Lung (tissue), 12 donors: ENCODE data around the gene MAP3K7CL. TPM values are rescaled to one million over a fixed set of nuclear protein-coding genes. Genes with fewer than 3 reads are reported as not detected.
A peak's percentile ranks its signal among the peaks of the same experiment; 100 is the strongest.

ENCODE experiments used
- ATAC-seq: fragments of 200-7000 bp; cut with Tn5 transposase; one replicate; pipeline ENCODE4 v1.9.1; 2020; ENCODE audit warnings: moderate number of reproducible peaks; ENCODE audit not compliant: insufficient read depth, low FRiP score
- DNase-seq, 3 donors: peaks; one replicate each; pipeline ENCODE4 v3.0.0-alpha.2; 2013 to 2017
- H3K27ac ChIP-seq, 2 donors: one replicate each; pipeline ENCODE4 v1.5.1; 2013; ENCODE audit warnings: mild to moderate bottlenecking in 2 of 2, moderate library complexity in 2 of 2, control low read depth in 1 of 2, inconsistent platforms in 1 of 2, low read depth in 1 of 2, low read length in 1 of 2
- H3K27me3 ChIP-seq, 3 donors: one replicate each; pipeline ENCODE4 v1.5.1; 2013; ENCODE audit warnings: low read length in 2 of 3; ENCODE audit not compliant: control insufficient read depth in 3 of 3, insufficient read depth in 3 of 3
- H3K36me3 ChIP-seq, 4 donors: one replicate each; pipeline ENCODE4 v1.5.1; 2013; ENCODE audit warnings: low read length in 4 of 4, mild to moderate bottlenecking in 1 of 4, moderate library complexity in 1 of 4; ENCODE audit not compliant: control insufficient read depth in 4 of 4, insufficient read depth in 4 of 4
- H3K4me1 ChIP-seq, 5 donors: one replicate each; pipeline ENCODE4 v1.5.1; 2013; ENCODE audit warnings: low read length in 5 of 5, mild to moderate bottlenecking in 2 of 5, moderate library complexity in 1 of 5; ENCODE audit not compliant: control insufficient read depth in 5 of 5, insufficient read depth in 5 of 5
- H3K4me3 ChIP-seq: one replicate; pipeline ENCODE4 v1.5.1; 2013; ENCODE audit warnings: mild to moderate bottlenecking, control low read depth, moderate library complexity
- H3K9ac ChIP-seq, 2 donors: one replicate each; pipeline ENCODE4 v1.5.1; 2013; ENCODE audit warnings: low read length in 2 of 2, control low read depth in 1 of 2; ENCODE audit not compliant: insufficient read depth in 1 of 2
- H3K9me3 ChIP-seq, 4 donors: one replicate each; pipeline ENCODE4 v1.5.1; 2013; ENCODE audit warnings: low read length in 3 of 4, mild to moderate bottlenecking in 1 of 4, moderate library complexity in 1 of 4; ENCODE audit not compliant: control insufficient read depth in 4 of 4, insufficient read depth in 3 of 4
- WGBS, 2 donors: extraction: QIAGEN DNeasy Blood & Tissue Kit; methylation state at CpG; one replicate each; pipeline ENCODE4 v1.1.7; 2013; 5-methylcytosine and 5-hydroxymethylcytosine counted together
- polyA plus RNA-seq, 2 donors: library from polyadenylated mRNA; stranded (reverse); fragments of 200-250 nt; gene quantifications; one replicate each; pipeline ENCODE4 v1.2.1, GENCODE V29; 2013
- total RNA-seq, 2 donors: library from RNA; depleted of rRNA in 1 of 2; stranded (reverse); fragments of >200 nt in 1 of 2; gene quantifications; one replicate each; pipeline ENCODE4 v1.2.1, GENCODE V29; 2014 to 2021
- TF ChIP-seq, protein P1 (sequence below): IDR thresholded peaks from 2 replicates; pipeline ENCODE4 v1.5.1; 2012; ENCODE audit warnings: mild to moderate bottlenecking; ENCODE audit errors: control extremely low read depth, extremely low read depth
- donor health status: control.
- donor health status: control.
- donor health status: Bipolar disorder and iron deficiency.
- donor health status: healthy.
- donor health status: DM: yes; HTN: yes; CAD: no.

MAP3K7CL gene
- total and polyA plus RNA-seq, 4 donors = 5.6 to 15.1 (median 8.3) TPM

DNA sequence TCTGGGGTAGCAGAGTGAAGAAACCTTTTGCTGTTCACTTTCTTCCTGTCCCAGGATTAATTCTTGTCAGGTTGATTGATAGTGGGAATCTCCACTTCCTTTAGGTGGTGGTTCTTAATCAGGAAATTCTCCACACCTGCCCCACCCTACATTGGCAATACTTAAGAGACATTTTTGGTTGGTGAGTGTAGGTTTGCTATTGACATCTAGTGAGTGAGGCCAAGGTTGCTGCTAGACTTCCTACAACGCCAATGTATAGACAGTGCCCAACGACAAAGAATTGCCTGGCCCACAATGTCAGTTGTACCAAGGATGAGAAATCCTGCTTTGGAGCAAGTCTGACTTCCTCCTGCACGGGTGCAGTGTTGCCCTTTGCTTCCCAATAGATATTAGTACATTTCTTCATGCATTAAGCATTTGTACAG is 38.5 kb downstream of the MAP3K7CL start:
- Histone ChIP-seq H3K4me1 (peaks cover 0 to 12% (median 2%) of the 10 kb centered on the region in 5 donors), H3K4me3 (no peak overlapping the region), H3K9me3 (no peaks in the 10 kb centered on the region), H3K9ac (no peak overlapping the region), H3K36me3 (no peaks in the 10 kb centered on the region), H3K27me3 (no peaks in the 10 kb centered on the region), H3K27ac (no peak overlapping the region)
- 20 to 29% methylated on average over 3 of the region's 3 CpGs for WGBS, 2 donors
- ATAC-seq (no peak), DNase-seq (no peak)
- TF ChIP-seq, protein P1, sequence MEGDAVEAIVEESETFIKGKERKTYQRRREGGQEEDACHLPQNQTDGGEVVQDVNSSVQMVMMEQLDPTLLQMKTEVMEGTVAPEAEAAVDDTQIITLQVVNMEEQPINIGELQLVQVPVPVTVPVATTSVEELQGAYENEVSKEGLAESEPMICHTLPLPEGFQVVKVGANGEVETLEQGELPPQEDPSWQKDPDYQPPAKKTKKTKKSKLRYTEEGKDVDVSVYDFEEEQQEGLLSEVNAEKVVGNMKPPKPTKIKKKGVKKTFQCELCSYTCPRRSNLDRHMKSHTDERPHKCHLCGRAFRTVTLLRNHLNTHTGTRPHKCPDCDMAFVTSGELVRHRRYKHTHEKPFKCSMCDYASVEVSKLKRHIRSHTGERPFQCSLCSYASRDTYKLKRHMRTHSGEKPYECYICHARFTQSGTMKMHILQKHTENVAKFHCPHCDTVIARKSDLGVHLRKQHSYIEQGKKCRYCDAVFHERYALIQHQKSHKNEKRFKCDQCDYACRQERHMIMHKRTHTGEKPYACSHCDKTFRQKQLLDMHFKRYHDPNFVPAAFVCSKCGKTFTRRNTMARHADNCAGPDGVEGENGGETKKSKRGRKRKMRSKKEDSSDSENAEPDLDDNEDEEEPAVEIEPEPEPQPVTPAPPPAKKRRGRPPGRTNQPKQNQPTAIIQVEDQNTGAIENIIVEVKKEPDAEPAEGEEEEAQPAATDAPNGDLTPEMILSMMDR = no peak

DNA sequence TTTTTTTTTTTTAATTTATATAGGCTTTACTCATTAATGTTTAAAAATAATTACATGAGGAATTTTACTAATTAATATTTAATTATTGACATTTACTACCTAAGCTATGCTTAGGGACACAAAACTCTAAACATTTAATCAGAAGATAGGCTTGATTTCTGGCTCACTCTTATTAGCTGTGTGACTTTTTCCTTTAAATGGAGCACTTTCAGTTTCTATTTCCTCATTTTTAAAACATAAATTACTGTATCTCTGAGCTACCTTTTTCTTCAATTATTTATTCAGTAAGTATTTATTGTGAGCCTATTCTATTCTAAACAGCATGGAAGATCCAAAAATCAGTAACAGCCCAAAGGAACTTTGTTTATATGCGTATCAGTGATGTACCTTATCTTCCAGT is 40.5 kb downstream of the MAP3K7CL start:
- no peak for DNase-seq
- TF ChIP-seq, protein P1 = no peak

DNA sequence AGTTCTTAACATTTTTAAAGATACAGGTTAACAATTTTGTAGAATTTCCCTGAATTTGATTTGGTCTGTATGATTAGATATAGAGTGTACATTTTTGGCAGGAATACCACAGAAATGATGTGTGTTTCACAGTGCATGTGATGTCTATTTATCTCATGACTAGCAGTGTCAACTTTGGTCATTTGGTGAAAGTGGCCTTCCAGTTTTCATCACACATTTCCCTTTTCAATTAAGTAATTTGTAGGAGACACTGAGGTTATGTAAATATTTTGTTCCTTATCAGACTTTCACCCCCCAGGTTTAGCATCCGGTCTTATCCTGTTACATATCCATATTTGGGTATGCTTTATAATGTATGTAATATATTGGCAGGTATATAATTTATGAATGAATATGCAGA is 41.8 kb downstream of the MAP3K7CL start:
- DNase-seq (no peak), ATAC-seq (no peak)
- peaks cover 0 to 35% (median 7%) of the 10 kb centered on the region in 5 donors for H3K4me1 ChIP-seq
- H3K4me3 ChIP-seq = no peak overlapping the region
- TF ChIP-seq, protein P1 = no peak
- H3K9me3 ChIP-seq = no peaks in the 10 kb centered on the region
- H3K9ac ChIP-seq = no peak overlapping the region
- no peaks in the 10 kb centered on the region for H3K27me3 ChIP-seq
- 32 to 48% methylated on average over 1 of the region's 1 CpG for WGBS, 2 donors
- H3K36me3 ChIP-seq = peaks cover 0 to 1% (median 0%) of the 10 kb centered on the region in 4 donors
- no peak overlapping the region for H3K27ac ChIP-seq

More for the DNA sequence above, 40.5 kb downstream of the MAP3K7CL start:
- H3K9me3 ChIP-seq = no peaks in the 10 kb centered on the region
- no peaks in the 10 kb centered on the region for H3K27me3 ChIP-seq
- no peak overlapping the region for H3K9ac ChIP-seq
- ATAC-seq = no peak
- H3K27ac ChIP-seq = no peak overlapping the region
- H3K36me3 ChIP-seq = no peaks in the 10 kb centered on the region
- H3K4me1 ChIP-seq = peaks cover 0 to 26% (median 7%) of the 10 kb centered on the region in 5 donors
- H3K4me3 ChIP-seq = no peak overlapping the region
- 92 to 94% methylated on average over 1 of the region's 1 CpG for WGBS, 2 donors

DNA sequence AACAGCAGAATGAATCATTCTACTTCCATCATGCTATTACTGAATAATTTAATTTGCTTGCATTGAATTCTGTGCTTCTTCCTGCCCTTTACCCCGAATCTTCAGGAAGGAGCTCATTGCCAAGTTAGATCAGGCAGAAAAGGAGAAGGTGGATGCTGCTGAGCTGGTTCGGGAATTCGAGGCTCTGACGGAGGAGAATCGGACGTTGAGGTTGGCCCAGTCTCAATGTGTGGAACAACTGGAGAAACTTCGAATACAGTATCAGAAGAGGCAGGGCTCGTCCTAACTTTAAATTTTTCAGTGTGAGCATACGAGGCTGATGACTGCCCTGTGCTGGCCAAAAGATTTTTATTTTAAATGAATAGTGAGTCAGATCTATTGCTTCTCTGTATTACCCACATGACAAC is 44.2 kb downstream of the MAP3K7CL start:
- Histone ChIP-seq H3K27ac (peak overlapping the region in 1 of 2 donors; percentile 6), H3K9me3 (no peaks in the 10 kb centered on the region), H3K9ac (peak overlapping the region in 1 of 2 donors; percentile 77), H3K27me3 (no peaks in the 10 kb centered on the region), H3K4me3 (no peak overlapping the region), H3K36me3 (peaks cover 0 to 1% (median 0%) of the 10 kb centered on the region in 4 donors), H3K4me1 (peaks cover 0 to 35% (median 6%) of the 10 kb centered on the region in 5 donors)
- TF ChIP-seq, protein P1 = no peak
- WGBS, 2 donors = 61 to 77% methylated on average over 9 of the region's 9 CpGs
- DNase-seq (peak; percentile 36 to 68 (median 65)), ATAC-seq (peak; percentile 6)
